ENCODE measurements around the gene RNASEH2A. TPM values are rescaled to one million over a fixed set of nuclear protein-coding genes. Genes with fewer than 3 reads are reported as not detected.

The RNASEH2A gene
- total and polyA plus RNA-seq, 2 of the 4 experiments (the other 2 are of a cell fraction), result 34.9 to 44.6 TPM

- ATAC-seq (ENCODE audit: low read depth) (no peak), DNase-seq (no peak)
- H3K9me3 ChIP-seq (ENCODE audit: control insufficient read depth, insufficient read depth, low read length), result no peaks in the 10 kb centered on the region
- H4K5ac ChIP-seq (ENCODE audit: low read depth, low read length), result no peak overlapping the region
- WGBS, 2 experiments (ENCODE audit: extremely low coverage in 2 of 2, insufficient read length in 1 of 2), result no CpG with 5 or more reads among the region's 37 CpGs
- no peak overlapping the region for H2BK5ac ChIP-seq (ENCODE audit: low read depth, low read length, poor library complexity, severe bottlenecking)
- intact Hi-C loops (cut with micrococcal nuclease) (no loop called here), in situ Hi-C loops (cut with MboI; ENCODE audit: low sequenced_read_pairs) (loop anchor here (5.0 kb wide), 2 partner anchors 33 to 68 kb away; partner anchors contain the start of genes MAST1, PRDX2 and THSD8), dilution Hi-C loops (cut with HindIII; ENCODE audit: low sequenced_read_pairs, unreplicated experiment) (no loop called here)
- H3K9ac ChIP-seq (ENCODE audit: low read depth, low read length), result no peak overlapping the region
- H3K9me1 ChIP-seq (ENCODE audit: insufficient read depth, low read length), result peaks cover 3% of the 10 kb centered on the region; the same call in 1 of the 2 replicates
- no peak overlapping the region for H3K56ac ChIP-seq (ENCODE audit: extremely low read depth, insufficient read depth, low read length)
- no peak overlapping the region for H2BK120ac ChIP-seq (ENCODE audit: low read depth, low read length)
- no peak overlapping the region for H2AK9ac ChIP-seq (replicated peaks; ENCODE audit: low read depth, low read length, poor library complexity)
- H3K4me2 ChIP-seq (ENCODE audit: low read depth, low read length), result no peak overlapping the region
- 0 out of 2 replicates have a peak, but pooled peaks cover 2% of the 10 kb centered on the region for H3K4me1 ChIP-seq (ENCODE audit: control insufficient read depth, insufficient read depth, low read length)
- H3K79me1 ChIP-seq (ENCODE audit: low read depth in 1 of 2, low read length in 2 of 2), result peaks cover 0 to under 1% of the 10 kb centered on the region in 2 experiments; a peak in 1 of 4 replicates
- H3K36me3 ChIP-seq (ENCODE audit: control insufficient read depth, insufficient read depth, low read length), result peaks cover under 1% of the 10 kb centered on the region; the same call in 1 of the 2 replicates
- no peak overlapping the region for H3K14ac ChIP-seq (replicated peaks; ENCODE audit: low read depth, low read length)
- H4K8ac ChIP-seq (ENCODE audit: low read depth in 2 of 2, low read length in 2 of 2), result no peak overlapping the region
- H3K27me3 ChIP-seq (ENCODE audit: control insufficient read depth, insufficient read depth, low read length), result no peaks in the 10 kb centered on the region
- TF ChIP-seq MAFK (IDR thresholded peaks at IDR 0.05; ENCODE audit: low read depth, low read length) (no peak), RCOR1 (IDR thresholded peaks at IDR 0.05; ENCODE audit: insufficient replicate concordance, low read length) (no peak), RAD21 (IDR thresholded peaks at IDR 0.05; ENCODE audit: low read length) (no peak), MAZ (IDR thresholded peaks at IDR 0.05; ENCODE audit: borderline replicate concordance, low read depth, low read length) (no peak), SMC3 (IDR thresholded peaks at IDR 0.05; ENCODE audit: low read depth, low read length) (no peak), USF2 (IDR thresholded peaks at IDR 0.05; ENCODE audit: low read depth, low read length) (no peak), MXI1 (IDR thresholded peaks at IDR 0.05; ENCODE audit: borderline replicate concordance, low read depth, low read length) (no peak), RFX5 (IDR thresholded peaks at IDR 0.05; ENCODE audit: low read depth, low read length) (no peak), CHD1 (IDR thresholded peaks at IDR 0.05; ENCODE audit: low read depth, low read length) (no peak), CTCF (conservative IDR thresholded peaks at IDR 0.05; ENCODE audit: low read depth, low read length) (no peak), NFE2L2 (IDR thresholded peaks at IDR 0.05; ENCODE audit: low read depth, low read length) (no peak), FOS (IDR thresholded peaks at IDR 0.05; ENCODE audit: low read depth, low read length) (no peak)
- no peak overlapping the region for H2AFZ ChIP-seq (replicated peaks; ENCODE audit: low read length, poor library complexity)
- ChIA-PET CTCF (interaction anchor here (0.7 kb wide), 1 partner anchor 9 kb away, joined by 6 read pairs; no protein-coding TSS in a partner anchor), POLR2A (ENCODE audit: unreplicated experiment) (no interaction called here)
- H2AK5ac ChIP-seq (ENCODE audit: low read depth, low read length), result no peak overlapping the region
- no TSS peak for BruUV-seq (replicated peaks)
- H3K18ac ChIP-seq (ENCODE audit: low read depth, low read length), result no peak overlapping the region
- H3K4ac ChIP-seq (ENCODE audit: low read depth, low read length), result no peak overlapping the region
- H3K27ac ChIP-seq (ENCODE audit: insufficient read depth, low read length), result no peak overlapping the region
- no peak overlapping the region for H3K4me3 ChIP-seq (ENCODE audit: insufficient read depth, low read depth, low read length)
- H2BK15ac ChIP-seq (ENCODE audit: low read depth, low read length), result no peak overlapping the region
- no peak overlapping the region for H2BK20ac ChIP-seq (ENCODE audit: low read depth, low read length)
- H4K91ac ChIP-seq (ENCODE audit: insufficient read depth, low read depth, low read length), result no peak overlapping the region
- H4K20me1 ChIP-seq (ENCODE audit: insufficient read depth, low read length), result peaks cover 5% of the 10 kb centered on the region; the same call in 1 of the 2 replicates
- H3K23ac ChIP-seq (ENCODE audit: low read depth, low read length), result no peak overlapping the region
These were observed 36.7 kb upstream of the RNASEH2A start for GRCh38 chr19:12769689-12770088.
